Osteocyte (in vitro differentiated cells): ENCODE data around the gene ELP6. TPM values are rescaled to one million over a fixed set of nuclear protein-coding genes. Genes with fewer than 3 reads are reported as not detected.

ENCODE experiments used
- DNase-seq: peaks from one replicate; pipeline ENCODE4 v3.0.0; 2021; ENCODE audit warnings: mixed read lengths; ENCODE audit not compliant: unreplicated experiment; ENCODE audit errors: extremely low spot score
- H3K27ac Mint-ChIP-seq: one replicate; pipeline ENCODE4 v1.8.0; 2021; ENCODE audit warnings: mild to moderate bottlenecking, mixed read lengths; ENCODE audit not compliant: unreplicated experiment
- H3K27me3 Mint-ChIP-seq: one replicate; pipeline ENCODE4 v1.8.0; 2021; ENCODE audit warnings: mixed read lengths; ENCODE audit not compliant: unreplicated experiment
- H3K36me3 Mint-ChIP-seq: one replicate; pipeline ENCODE4 v1.8.0; 2021; ENCODE audit warnings: mixed read lengths; ENCODE audit not compliant: unreplicated experiment
- H3K4me1 Mint-ChIP-seq: one replicate; pipeline ENCODE4 v1.8.0; 2021; ENCODE audit warnings: mixed read lengths; ENCODE audit not compliant: unreplicated experiment
- H3K4me3 Mint-ChIP-seq: one replicate; pipeline ENCODE4 v1.8.0; 2021; ENCODE audit warnings: mild to moderate bottlenecking, moderate library complexity, mixed read lengths; ENCODE audit not compliant: unreplicated experiment
- H3K9me3 Mint-ChIP-seq: one replicate; pipeline ENCODE4 v1.8.0; 2021; ENCODE audit warnings: mixed read lengths; ENCODE audit not compliant: unreplicated experiment
- CTCF ChIP-seq: fragments of 200-600 bp; sonication (generic); IDR thresholded peaks from 2 replicates; pipeline ENCODE4 v1.5.0; 2021; ENCODE audit warnings: antibody characterized with exemption, mild to moderate bottlenecking, moderate library complexity
- total RNA-seq: library from RNA; stranded (reverse); gene quantifications from 2 replicates; pipeline ENCODE4 v1.2.1, GENCODE V29; 2021

Gene ELP6
- total RNA-seq, 1 donor from 2014 or later: 40.3 TPM

DNA sequence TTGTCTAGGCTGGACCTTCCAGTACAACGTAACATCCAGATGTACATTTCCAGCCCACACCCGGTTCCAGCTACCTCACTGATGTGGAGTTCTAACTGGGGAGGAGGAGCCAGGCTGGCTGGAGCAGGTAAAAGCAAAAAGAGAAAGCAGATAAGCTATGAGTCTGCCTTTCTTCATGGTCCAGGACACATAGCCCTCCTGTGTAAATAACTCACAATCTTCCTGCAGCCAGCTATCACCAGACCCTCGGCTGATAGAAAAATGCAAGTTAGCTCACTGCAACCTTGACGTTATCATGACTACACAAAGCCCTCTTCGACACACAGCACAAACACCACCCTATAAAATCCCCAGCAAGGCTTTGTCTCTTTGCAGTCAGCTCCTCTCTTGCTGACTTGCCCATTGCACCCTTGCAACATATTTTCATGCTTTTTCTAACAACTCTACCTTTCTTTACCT, 20.5 kb upstream of the ELP6 start:
- H3K9me3 Mint-ChIP-seq: no peaks in the 10 kb centered on the region
- H3K27me3 Mint-ChIP-seq: peaks cover 10% of the 10 kb centered on the region
- H3K4me3 Mint-ChIP-seq: no peak overlapping the region
- H3K27ac Mint-ChIP-seq: no peak overlapping the region
- TF ChIP-seq CTCF: no peak
- H3K4me1 Mint-ChIP-seq: no peaks in the 10 kb centered on the region
- DNase-seq: no peak
- H3K36me3 Mint-ChIP-seq: no peaks in the 10 kb centered on the region

GRCh38 chr3:47533481-47533880, 20.0 kb upstream of the ELP6 start:
- DNase-seq: no peak

GRCh38 chr3:47527952-47528725, 14.6 kb upstream of the ELP6 start:
- H3K4me1 Mint-ChIP-seq: no peaks in the 10 kb centered on the region
- TF ChIP-seq CTCF: no peak
- H3K4me3 Mint-ChIP-seq: no peak overlapping the region
- H3K36me3 Mint-ChIP-seq: no peaks in the 10 kb centered on the region
- no peak overlapping the region for H3K27ac Mint-ChIP-seq
- no peak for DNase-seq
- peaks cover 4% of the 10 kb centered on the region for H3K9me3 Mint-ChIP-seq
- no peaks in the 10 kb centered on the region for H3K27me3 Mint-ChIP-seq

More at GRCh38 chr3:47533481-47533880, 20.0 kb upstream of the ELP6 start:
- Mint-ChIP-seq H3K4me3 (no peak overlapping the region), H3K36me3 (no peaks in the 10 kb centered on the region), H3K27me3 (peaks cover 10% of the 10 kb centered on the region), H3K27ac (no peak overlapping the region), H3K9me3 (no peaks in the 10 kb centered on the region), H3K4me1 (no peaks in the 10 kb centered on the region)
- no peak for TF ChIP-seq CTCF

- no peak for DNase-seq
- no peaks in the 10 kb centered on the region for H3K36me3 Mint-ChIP-seq
- H3K4me3 Mint-ChIP-seq: no peak overlapping the region
- TF ChIP-seq CTCF: no peak
- peaks cover 4% of the 10 kb centered on the region for H3K9me3 Mint-ChIP-seq
- H3K4me1 Mint-ChIP-seq: peaks cover 6% of the 10 kb centered on the region
- no peaks in the 10 kb centered on the region for H3K27me3 Mint-ChIP-seq
- no peak overlapping the region for H3K27ac Mint-ChIP-seq
Observed at GRCh38 chr3:47525617-47526016, 12.1 kb upstream of the ELP6 start.

DNA sequence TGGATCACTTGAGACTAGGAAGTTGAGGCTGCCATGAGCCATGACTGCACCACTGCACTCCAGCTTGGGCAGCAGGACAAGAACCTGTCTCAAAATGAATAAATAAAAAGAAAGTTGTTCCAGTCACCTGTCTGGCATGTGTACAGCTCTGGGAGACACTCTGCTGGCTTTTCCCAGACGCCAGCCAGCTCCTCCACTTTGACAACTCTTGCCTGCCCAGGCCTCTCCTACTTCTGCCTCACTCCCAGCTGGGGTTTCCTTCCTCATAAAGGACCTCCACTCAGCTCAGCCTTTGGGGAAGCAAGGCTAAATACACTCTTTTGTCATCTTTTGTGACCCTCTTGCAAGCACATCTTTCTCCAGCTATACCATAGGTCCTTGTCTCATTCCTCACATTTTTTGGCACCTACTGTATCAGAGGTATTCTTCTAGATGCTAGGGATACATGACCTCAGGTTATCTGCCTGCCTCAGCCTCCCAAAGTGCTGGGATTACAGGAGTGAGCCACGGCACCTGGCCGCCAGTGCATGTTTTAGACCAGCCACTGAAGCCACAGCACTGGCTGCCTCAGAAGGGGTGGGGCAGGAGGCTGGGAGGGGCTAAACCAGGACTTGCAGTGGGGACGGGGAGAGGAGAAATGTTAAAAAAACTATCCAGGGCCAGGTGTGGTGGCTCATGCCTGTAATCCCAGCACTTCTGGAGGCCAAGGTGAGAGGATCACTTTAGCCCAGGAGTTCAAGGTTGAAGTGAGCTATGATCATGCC, 10.0 kb upstream of the ELP6 start:
- Mint-ChIP-seq H3K36me3 (no peaks in the 10 kb centered on the region), H3K27ac (no peak overlapping the region), H3K4me3 (no peak overlapping the region), H3K4me1 (peaks cover 6% of the 10 kb centered on the region), H3K9me3 (peaks cover 4% of the 10 kb centered on the region), H3K27me3 (no peaks in the 10 kb centered on the region)
- TF ChIP-seq CTCF: no peak
- DNase-seq: no peak
